Medulla oblongata (tissue), 1 donor: ENCODE data around the gene TNIP2.
"Not testable (repeated sequence)": the region's sequence is repeated elsewhere in the genome, so short reads cannot be mapped to it uniquely, and the experiment has no call there.

Experiments
- DNase-seq: peaks from one replicate; pipeline ENCODE4 v3.0.0-alpha.2; 2015; ENCODE audit errors: extremely low spot score

TNIP2 gene

GRCh38 chr4:2771264-2771663, 15.1 kb upstream of the TNIP2 start:
- DNase-seq: no peak

GRCh38 chr4:2768921-2769336, 12.8 kb upstream of the TNIP2 start:
- no peak for DNase-seq

DNA sequence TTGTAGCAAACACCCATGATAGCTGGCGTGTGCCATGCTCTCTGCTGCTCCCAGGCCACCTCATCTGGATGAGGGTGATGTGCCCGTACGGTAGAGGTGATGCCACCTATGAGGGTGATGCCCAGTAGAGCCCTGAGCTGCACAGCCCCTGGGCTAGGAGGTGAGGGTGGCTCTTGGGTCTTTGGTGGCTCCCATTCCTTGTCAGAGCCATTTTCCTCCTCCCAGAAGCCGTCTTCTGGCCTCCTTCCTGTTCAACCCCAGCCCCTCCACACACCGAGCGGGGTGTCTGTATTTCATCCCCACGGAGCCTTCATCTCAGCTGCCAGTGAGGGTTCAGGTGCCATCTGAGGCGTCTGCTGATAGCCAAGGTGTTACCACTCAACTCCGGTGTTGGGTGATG, 12.0 kb upstream of the TNIP2 start:
- DNase-seq: no peak

- no peak for DNase-seq
Observed at GRCh38 chr4:2767705-2768074, 11.6 kb upstream of the TNIP2 start.

DNA sequence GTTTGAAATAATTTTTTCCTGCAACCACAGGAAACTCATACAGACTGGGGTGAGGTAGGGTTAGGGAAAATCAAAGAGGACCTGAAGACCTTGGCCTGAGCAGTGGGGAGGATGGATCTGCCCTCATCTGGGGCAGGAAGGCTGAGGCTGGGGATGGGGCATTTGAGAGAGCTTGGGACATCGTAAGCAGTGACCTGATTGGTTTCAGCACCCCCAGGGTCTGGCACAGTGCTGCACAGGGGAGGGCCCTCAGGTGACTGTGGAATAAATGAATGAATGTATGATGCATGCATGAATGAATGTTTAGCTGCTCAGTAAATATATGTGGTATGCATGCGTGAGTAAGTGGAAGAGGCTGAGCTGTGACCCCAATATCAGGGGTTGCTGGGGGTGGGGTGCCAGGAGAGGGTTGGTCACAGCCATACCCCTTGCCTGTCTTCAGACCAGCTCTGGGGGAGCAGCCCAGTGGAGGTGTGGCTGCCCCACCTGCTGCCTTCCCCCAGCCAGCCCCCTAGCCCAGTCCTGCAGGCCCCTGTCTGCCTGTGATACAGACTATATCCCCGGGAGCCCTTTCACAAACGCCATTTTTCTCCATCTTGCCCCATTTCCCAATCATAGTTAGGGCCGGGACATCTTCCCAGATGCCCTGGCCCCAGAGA, 11.0 kb upstream of the TNIP2 start:
- DNase-seq: no peak

DNA sequence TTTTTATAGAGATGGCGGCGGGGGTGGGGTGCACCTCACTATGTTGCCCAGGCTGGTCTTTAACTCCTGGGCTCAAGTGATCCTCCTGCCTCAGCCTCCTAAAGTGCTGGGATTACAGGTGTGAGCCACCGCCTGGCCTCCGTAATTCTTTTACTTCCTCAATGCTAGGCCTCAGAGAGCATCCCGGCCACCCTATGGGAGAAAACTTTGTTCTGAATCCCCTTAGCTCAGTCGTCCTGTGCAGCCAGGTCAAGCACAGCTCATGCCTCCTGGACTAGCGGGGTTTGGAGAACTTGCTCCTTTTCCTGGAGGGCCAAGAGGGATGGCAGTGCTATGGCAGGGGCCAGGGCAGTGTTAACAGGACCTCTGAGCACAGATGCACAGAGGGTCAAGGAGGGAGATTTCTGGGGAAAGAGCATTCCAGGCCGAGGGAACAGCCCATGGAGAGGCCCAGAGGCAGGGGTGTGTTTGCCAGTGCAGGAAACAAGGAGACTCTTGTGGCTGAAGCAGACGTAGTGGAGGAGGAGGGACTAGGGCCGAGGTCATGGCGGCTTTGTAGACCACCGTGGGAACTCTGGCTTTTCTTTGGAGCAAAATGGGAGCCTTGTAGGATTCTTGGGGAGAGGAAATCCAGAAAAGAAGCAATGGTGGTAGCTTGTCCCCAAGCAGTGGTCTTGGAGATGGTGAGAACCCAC, 9.8 kb upstream of the TNIP2 start:
- DNase-seq: no peak

DNA sequence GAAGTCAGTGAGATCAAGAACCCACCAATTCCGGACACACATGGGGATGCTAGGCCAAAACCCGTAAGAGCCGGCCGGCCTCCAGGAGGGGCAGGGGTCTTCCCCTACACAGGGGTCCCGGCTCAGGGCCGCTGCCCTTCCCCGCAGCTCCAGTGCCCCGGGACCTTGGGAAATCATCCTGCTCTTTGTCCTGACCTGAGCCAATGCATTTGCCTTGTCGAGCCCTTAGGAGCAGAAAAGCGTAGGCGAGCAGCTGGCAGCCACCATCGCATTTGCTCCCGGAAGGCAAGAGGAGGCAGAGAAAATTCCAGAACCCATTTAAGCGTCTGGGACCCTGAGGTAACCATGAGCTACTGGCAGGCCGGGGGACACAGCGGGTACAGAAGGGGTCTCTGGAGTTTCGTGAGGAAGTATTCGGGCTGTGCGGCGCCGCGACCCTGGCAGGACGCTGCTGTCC, 7.4 kb upstream of the TNIP2 start:
- DNase-seq: no peak

- DNase-seq: not testable (repeated sequence)
Observed at GRCh38 chr4:2762486-2763370, 6.6 kb upstream of the TNIP2 start.

DNA sequence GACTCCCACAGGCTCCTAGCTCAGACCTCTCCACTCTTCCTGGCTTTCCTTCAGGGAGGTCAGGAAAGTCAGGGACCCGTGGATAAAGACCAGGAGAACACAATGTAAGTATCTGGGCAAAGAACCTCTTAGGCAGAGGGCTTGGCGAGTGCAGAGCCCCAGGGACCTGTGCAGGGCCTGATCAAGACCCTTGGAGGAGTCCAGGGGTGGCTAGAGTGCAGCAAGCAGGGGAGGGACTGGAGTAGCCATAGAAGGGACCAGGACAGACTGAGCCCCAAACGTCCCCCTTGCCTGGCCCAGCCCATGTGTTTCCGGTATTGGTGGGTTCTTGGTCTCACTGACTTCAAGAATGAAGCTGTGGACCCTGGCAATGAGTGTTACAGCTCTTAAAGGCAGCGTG, 5.9 kb upstream of the TNIP2 start:
- DNase-seq: no peak

GRCh38 chr4:2761035-2761923, 5.1 kb upstream of the TNIP2 start:
- no peak for DNase-seq

DNA sequence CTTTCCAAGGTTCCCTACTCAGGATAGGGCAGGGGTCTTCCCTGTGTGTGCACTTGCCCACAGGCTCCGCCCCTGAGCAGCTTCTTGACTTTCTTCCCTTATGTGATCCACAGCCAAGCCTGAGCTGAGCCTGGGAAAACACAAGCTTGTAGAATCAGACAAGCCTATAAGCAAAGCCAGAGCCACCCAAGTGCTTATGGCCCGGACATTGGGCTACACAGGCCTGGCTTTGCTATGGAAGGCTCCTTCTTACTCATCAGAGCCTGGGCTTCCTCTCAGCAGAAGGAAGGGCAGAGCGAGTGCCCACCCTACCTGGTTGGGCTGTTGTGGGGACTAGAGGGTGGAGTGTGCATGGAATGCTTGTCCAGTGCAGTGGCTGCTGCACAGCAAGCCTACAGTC, 1.3 kb upstream of the TNIP2 start:
- no peak for DNase-seq

DNA sequence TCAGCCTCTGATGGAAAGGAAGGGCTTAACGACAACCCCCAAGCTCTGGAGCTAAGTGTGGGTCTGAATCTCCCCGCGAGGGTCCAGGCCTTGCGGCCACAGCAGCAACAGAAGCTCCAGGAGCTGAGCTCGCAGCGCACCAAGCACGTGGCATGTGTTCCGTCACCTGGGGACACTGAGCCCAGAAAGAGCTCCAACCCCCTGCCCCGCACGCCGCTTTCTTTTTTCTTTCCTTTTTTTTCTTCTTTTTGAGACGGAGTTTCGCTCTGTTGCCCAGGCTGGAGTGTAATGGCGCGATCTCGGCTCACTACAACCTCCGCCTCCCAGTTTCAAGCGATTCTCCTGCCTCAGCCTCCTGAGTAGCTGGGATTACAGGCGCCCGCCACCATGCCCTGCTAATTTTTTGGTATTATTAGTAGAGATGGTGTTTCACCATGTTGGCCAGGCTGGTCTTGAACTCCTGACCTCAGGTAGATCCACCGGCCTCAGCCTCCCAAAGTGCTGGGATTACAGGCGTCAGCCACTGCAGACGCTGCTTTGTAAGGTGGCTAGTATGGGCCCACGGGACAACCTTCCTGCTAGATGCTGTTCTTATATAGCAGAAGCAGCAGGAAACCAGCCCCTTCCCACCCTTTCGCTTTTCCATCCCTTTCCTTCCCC, 685 bp upstream of the TNIP2 start:
- DNase-seq: no peak

DNA sequence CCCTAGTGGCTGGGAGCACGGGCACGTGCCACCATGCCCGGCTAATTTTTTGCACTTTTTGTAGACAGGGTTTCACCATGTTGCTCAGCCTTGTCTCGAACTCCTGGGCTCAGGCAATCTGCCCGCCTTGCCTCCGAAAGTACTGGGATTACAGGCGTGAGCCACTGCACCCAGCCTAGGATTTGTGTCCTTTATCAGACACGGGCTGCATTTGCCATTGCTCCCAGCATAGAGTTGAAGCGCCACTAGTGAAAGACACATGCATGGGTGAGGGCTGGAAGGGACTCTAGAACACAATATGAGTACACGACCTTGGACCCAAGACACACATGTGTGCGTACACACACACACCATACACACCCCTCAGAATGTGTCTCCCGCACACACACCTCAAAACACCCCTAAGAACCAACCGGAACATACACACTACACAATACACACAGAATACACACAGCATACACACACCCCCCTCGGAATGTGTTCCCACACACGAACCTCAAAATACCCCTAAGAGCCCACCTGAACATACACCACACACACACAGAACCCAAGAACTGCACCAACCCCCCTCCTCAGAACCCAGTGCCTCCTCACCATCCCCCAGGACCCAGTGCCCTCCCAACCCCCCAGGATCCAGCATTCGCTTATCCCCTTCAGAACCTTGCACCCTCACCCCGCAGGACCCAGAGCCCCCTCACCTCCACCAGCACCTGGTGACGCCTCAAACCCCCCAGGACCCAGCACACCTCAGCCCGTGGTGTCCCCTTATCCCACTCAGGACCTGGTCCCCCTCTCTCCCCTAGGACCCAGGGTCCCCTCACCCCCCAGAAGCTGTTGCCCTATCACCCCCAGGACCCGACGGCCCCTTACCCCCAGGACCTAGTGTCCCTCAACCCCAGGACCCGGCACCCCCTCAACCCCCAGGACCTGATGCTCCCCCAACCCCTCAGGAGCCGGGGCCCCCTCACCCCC, 1.0 kb downstream of the TNIP2 start:
- no peak for DNase-seq

DNA sequence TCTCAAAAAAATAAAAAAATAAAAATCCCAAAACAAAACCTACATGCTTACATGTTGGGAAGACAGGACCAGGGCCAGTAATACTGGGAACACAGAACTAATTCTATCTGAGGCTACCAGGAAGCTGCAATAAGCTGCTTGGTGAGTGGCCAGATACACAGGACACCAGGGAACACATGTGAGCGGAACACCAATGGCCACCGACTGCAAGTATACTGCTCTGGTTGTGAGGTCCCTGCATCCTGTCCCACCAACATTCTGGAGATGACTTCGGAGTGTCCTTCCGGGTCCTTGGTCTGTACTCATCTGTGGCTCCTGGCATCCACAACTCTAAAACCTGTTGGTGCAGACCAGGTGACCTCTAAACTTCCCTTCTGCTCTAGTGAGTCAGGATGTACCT, 2.7 kb downstream of the TNIP2 start:
- no peak for DNase-seq

GRCh38 chr4:2750719-2751605, 5.2 kb downstream of the TNIP2 start:
- no peak for DNase-seq

- no peak for DNase-seq
Observed at GRCh38 chr4:2746891-2747695, 9.0 kb downstream of the TNIP2 start.

DNA sequence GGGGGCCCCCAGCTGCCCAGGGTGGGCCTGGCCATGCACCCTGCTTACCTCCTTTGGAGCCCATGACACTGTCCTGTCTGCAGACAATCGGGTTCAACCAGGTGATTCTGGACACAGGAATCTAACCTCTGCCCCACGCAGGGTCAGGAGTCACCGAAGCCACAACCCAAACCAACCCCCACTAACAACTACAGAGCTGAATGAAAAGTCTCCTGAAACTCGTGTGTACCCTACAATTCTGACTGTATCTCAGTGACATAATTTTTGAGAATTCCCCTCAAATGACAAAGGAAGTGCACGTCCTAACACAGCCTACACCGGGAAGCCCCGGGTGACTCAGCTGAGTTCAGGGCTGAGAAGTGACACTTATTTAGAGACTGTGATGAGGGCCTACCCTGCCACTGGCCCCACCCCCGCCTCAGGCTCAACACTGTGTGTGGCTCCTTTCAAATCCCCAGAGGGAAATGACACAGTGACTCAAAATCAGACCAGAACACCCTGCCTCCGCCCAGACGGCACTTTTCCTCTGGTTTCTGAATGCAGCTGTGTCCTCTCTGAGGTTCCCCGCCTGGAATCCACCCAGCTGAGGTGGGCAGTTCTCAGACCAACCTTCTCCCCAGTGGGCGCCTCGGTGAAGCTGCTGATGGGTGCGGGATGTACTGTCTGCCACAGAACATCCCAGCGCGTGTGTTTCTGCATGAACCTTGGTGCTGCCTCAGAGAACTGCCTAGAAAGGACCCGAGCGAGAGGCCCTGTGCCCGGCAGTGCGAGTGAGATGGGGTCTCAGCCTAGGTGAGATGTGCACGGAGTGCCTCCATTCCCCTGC, 9.9 kb downstream of the TNIP2 start:
- DNase-seq: no peak
